Raji (cell line): ENCODE results near the gene CAPN15.

Experiments
- POLR2A ChIP-seq: IDR thresholded peaks from 2 replicates; pipeline ENCODE4 v1.6.1; 2011; ENCODE audit warnings: low read depth, low read length, control low read depth; ENCODE audit not compliant: insufficient read depth

CAPN15 gene

GRCh38 chr16:503150-504071 lies 24.1 kb upstream of the CAPN15 start:
- no peak for TF ChIP-seq POLR2A

GRCh38 chr16:505479-506245 lies 21.9 kb upstream of the CAPN15 start:
- no peak for TF ChIP-seq POLR2A

- TF ChIP-seq POLR2A = no peak
These were observed 21.3 kb upstream of the CAPN15 start for GRCh38 chr16:506246-506546.

- TF ChIP-seq POLR2A = no peak
These were observed 19.5 kb upstream of the CAPN15 start for GRCh38 chr16:507996-508395.

GRCh38 chr16:508884-509736 lies 18.4 kb upstream of the CAPN15 start:
- no peak for TF ChIP-seq POLR2A

- TF ChIP-seq POLR2A = no peak
These were observed 17.3 kb upstream of the CAPN15 start for GRCh38 chr16:510066-510825.

- TF ChIP-seq POLR2A = no peak
These were observed 14.7 kb upstream of the CAPN15 start for GRCh38 chr16:512802-513201.

- TF ChIP-seq POLR2A = no peak
These were observed 13.6 kb upstream of the CAPN15 start for GRCh38 chr16:513950-514349.

GRCh38 chr16:515175-515938 lies 12.2 kb upstream of the CAPN15 start:
- TF ChIP-seq POLR2A = no peak

GRCh38 chr16:515939-516226 lies 11.6 kb upstream of the CAPN15 start:
- no peak for TF ChIP-seq POLR2A

- no peak for TF ChIP-seq POLR2A
These were observed 11.2 kb upstream of the CAPN15 start for GRCh38 chr16:516301-516700.

GRCh38 chr16:518858-519257 lies 8.7 kb upstream of the CAPN15 start:
- no peak for TF ChIP-seq POLR2A

GRCh38 chr16:519425-519824 lies 8.1 kb upstream of the CAPN15 start:
- TF ChIP-seq POLR2A = no peak

GRCh38 chr16:519841-520687 lies 7.4 kb upstream of the CAPN15 start:
- no peak; the same call in 1 of the 2 replicates for TF ChIP-seq POLR2A

- no peak for TF ChIP-seq POLR2A
These were observed 6.7 kb upstream of the CAPN15 start for GRCh38 chr16:520847-521246.
